ENCODE measurements around the gene BAG1.

BAG1 gene

GRCh38 chr9:33264473-33265177 lies at the start of gene BAG1, which contains the start of gene CHMP5:
BAG1 (minus strand) TSS chr9:33264708.
CHMP5 (plus strand) TSS chr9:33265049; CDS start chr9:33265079, 30 bp downstream.
- Histone ChIP-seq H3K9me3 (ENCODE audit: control insufficient read depth, insufficient read depth, low read length) (no peaks in the 10 kb centered on the region), H3K4me1 (ENCODE audit: insufficient read depth, low read length) (no peaks in the 10 kb centered on the region), H3K9ac (ENCODE audit: low read depth, low read length) (peak within 1 kb of the TSS; percentile 97), H3K36me3 (ENCODE audit: insufficient read depth, low read length) (peaks cover 9% of the 10 kb centered on the region)

DNA sequence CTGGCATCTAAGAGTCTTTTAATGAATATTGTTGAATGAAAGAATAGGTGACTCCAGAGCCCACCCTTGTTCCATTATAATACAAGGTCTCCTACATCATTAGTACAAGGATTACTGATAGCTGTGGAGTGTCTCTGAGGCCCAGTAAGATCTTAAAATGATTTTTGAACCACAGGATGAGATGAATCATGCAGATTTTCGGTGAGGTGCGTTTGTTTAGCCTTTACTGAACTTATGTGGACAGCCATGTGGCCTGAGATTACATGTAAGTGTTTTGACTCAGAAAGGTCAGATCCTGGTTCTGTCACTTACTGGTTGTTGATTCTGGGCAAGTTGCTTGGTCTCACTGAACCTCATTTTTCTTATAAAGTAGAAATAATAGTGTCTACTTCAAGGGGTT lies 47.4 kb upstream of the BAG1 start:
- Histone ChIP-seq H3K9ac (ENCODE audit: low read depth, low read length) (no peak overlapping the region), H3K36me3 (ENCODE audit: insufficient read depth, low read length) (peaks cover 22% of the 10 kb centered on the region), H3K9me3 (ENCODE audit: control insufficient read depth, insufficient read depth, low read length) (no peaks in the 10 kb centered on the region), H3K4me1 (ENCODE audit: insufficient read depth, low read length) (no peaks in the 10 kb centered on the region)

- no peak overlapping the region for H3K9ac ChIP-seq (ENCODE audit: low read depth, low read length)
- H3K4me1 ChIP-seq (ENCODE audit: insufficient read depth, low read length): no peaks in the 10 kb centered on the region
- H3K36me3 ChIP-seq (ENCODE audit: insufficient read depth, low read length): peaks cover 27% of the 10 kb centered on the region
- H3K9me3 ChIP-seq (ENCODE audit: control insufficient read depth, insufficient read depth, low read length): no peaks in the 10 kb centered on the region
These were observed 46.2 kb upstream of the BAG1 start for GRCh38 chr9:33310748-33311147.

DNA sequence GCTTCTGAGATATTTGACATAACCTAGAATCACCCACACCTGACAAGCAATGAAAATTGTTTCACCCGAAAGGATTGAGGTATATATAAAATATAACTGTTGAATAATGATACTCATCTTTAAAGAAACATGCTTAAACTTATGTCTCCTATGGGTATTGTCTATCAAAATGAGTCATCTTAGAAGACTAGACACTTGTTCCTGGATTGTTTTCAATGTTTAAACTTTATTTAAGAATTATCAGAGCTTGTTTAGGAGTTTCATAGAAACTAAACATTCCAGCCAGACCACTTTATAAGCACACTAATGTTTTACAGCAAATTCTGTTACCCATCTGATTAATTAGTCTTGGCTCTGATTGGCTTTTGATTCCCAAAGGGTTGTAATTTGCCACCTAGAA lies 45.4 kb upstream of the BAG1 start:
- Histone ChIP-seq H3K9me3 (ENCODE audit: control insufficient read depth, insufficient read depth, low read length) (no peaks in the 10 kb centered on the region), H3K4me1 (ENCODE audit: insufficient read depth, low read length) (no peaks in the 10 kb centered on the region), H3K36me3 (ENCODE audit: insufficient read depth, low read length) (peaks cover 32% of the 10 kb centered on the region), H3K9ac (ENCODE audit: low read depth, low read length) (no peak overlapping the region)

DNA sequence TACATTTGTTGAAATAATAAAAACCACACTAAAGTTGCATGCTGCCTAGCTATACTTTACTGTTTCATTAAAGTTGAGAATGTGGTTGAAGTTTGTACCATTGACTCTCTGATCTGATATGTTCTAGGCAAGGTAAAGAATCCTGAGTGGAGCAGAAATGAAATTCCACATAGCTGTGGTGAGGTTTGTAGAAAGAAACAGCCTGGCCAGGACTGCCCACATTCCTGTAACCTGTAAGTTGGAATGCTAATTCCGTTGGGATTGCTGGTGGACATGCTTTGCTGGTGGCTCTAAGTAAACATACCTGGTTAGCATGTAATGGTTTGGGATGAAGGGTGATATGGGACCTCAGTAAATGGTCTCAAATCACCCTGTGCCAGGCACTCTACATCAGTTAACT lies 42.6 kb upstream of the BAG1 start:
- H3K4me1 ChIP-seq (ENCODE audit: insufficient read depth, low read length): no peaks in the 10 kb centered on the region
- H3K36me3 ChIP-seq (ENCODE audit: insufficient read depth, low read length): peaks cover 40% of the 10 kb centered on the region
- H3K9me3 ChIP-seq (ENCODE audit: control insufficient read depth, insufficient read depth, low read length): no peaks in the 10 kb centered on the region
- H3K9ac ChIP-seq (ENCODE audit: low read depth, low read length): no peak overlapping the region

DNA sequence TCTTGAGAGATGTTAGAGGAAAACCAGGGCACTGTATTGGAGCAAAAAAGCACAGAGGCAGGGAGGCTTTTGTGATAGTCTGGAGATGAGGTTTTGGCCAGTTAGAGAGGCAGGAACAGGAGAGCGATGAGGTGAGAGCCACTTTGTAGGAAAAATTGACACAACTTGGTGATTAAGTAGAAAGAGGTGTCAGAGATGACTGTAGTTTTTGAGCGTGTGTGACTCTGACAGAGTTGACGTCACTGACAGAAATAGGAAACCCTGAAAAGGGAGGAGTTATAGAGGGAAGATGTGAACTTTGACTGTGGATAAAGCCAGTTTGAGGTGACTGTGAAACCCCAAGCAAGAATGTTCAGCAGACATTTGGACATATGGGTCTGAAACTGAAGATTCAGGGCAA lies 41.5 kb upstream of the BAG1 start:
- H3K4me1 ChIP-seq (ENCODE audit: insufficient read depth, low read length): no peaks in the 10 kb centered on the region
- H3K9me3 ChIP-seq (ENCODE audit: control insufficient read depth, insufficient read depth, low read length): no peaks in the 10 kb centered on the region
- H3K9ac ChIP-seq (ENCODE audit: low read depth, low read length): no peak overlapping the region
- H3K36me3 ChIP-seq (ENCODE audit: insufficient read depth, low read length): peaks cover 38% of the 10 kb centered on the region

DNA sequence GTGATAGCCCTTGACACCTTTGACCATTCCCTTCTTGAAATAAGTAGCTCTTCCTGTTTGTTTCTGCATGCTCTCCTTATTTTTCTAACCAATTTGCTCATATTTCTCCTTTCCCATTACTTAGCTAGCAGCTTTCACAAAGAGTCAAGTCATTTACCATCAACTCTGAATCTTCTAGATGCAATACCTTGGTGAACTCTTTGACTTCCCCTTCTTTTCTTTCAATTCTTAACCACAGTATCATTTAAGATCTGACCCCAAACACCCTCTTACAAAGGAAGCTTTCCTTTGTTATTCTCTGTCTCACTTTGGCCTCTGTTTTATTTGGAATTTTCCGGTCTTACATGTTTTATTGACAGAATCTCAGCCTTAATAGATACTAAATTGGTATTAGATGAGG lies 39.9 kb upstream of the BAG1 start:
- Histone ChIP-seq H3K9me3 (ENCODE audit: control insufficient read depth, insufficient read depth, low read length) (no peaks in the 10 kb centered on the region), H3K4me1 (ENCODE audit: insufficient read depth, low read length) (no peaks in the 10 kb centered on the region), H3K36me3 (ENCODE audit: insufficient read depth, low read length) (peaks cover 48% of the 10 kb centered on the region), H3K9ac (ENCODE audit: low read depth, low read length) (no peak overlapping the region)

DNA sequence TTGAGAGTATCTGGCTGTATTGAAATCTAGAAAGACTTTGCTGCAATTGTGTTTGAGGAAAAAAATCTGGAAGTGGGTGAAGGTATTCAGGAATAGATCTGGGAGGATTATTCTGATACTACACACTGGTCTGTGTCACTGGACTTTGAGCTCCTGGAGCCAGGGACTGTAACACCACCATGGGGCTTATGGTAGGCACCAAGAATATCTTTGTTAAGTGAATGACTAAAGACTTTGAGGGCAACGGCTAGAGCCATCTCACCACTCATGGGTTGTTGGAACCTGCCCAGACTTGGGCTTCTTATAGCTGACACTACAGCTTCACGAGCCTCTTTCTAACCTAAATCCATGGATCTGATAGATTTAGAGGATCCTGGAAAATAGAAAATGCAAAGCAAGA lies 36.0 kb upstream of the BAG1 start:
- Histone ChIP-seq H3K36me3 (ENCODE audit: insufficient read depth, low read length) (peaks cover 51% of the 10 kb centered on the region), H3K9ac (ENCODE audit: low read depth, low read length) (no peak overlapping the region), H3K4me1 (ENCODE audit: insufficient read depth, low read length) (no peaks in the 10 kb centered on the region)

GRCh38 chr9:33297432-33297831 lies 32.9 kb upstream of the BAG1 start:
- no peaks in the 10 kb centered on the region for H3K4me1 ChIP-seq (ENCODE audit: insufficient read depth, low read length)
- peaks cover 48% of the 10 kb centered on the region for H3K36me3 ChIP-seq (ENCODE audit: insufficient read depth, low read length)
- H3K9ac ChIP-seq (ENCODE audit: low read depth, low read length): no peak overlapping the region
- H3K9me3 ChIP-seq (ENCODE audit: control insufficient read depth, insufficient read depth, low read length): no peaks in the 10 kb centered on the region

More for the DNA sequence above, 36.0 kb upstream of the BAG1 start:
- no peaks in the 10 kb centered on the region for H3K9me3 ChIP-seq (ENCODE audit: control insufficient read depth, insufficient read depth, low read length)

- no peaks in the 10 kb centered on the region for H3K4me1 ChIP-seq (ENCODE audit: insufficient read depth, low read length)
- H3K9ac ChIP-seq (ENCODE audit: low read depth, low read length): no peak overlapping the region
- H3K9me3 ChIP-seq (ENCODE audit: control insufficient read depth, insufficient read depth, low read length): no peaks in the 10 kb centered on the region
- peaks cover 45% of the 10 kb centered on the region for H3K36me3 ChIP-seq (ENCODE audit: insufficient read depth, low read length)
These were observed 31.1 kb upstream of the BAG1 start for GRCh38 chr9:33295571-33295970.

DNA sequence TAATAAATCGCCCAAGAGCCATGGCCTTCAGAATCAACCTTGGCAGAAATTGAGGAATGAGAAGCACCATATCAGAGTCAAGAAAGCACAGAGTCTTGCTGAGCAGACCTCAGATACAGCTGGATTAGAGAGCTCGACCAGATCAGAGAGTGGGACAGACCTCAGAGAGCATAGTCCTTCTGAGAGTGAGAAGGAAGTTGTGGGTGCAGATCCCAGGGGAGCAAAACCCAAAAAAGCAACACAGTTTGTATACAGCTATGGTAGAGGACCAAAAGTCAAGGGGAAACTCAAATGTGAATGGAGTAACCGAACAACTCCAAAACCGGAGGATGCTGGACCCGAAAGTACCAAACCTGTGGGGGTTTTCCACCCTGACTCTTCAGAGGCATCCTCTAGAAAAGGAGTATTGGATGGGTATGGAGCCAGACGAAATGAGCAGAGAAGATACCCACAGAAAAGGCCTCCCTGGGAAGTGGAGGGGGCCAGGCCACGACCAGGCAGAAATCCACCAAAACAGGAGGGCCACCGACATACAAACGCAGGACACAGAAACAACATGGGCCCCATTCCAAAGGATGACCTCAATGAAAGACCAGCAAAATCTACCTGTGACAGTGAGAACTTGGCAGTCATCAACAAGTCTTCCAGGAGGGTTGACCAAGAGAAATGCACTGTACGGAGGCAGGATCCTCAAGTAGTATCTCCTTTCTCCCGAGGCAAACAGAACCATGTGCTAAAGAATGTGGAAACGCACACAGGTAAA lies 30.3 kb upstream of the BAG1 start:
- Histone ChIP-seq H3K9me3 (ENCODE audit: control insufficient read depth, insufficient read depth, low read length) (no peaks in the 10 kb centered on the region), H3K36me3 (ENCODE audit: insufficient read depth, low read length) (peaks cover 43% of the 10 kb centered on the region), H3K4me1 (ENCODE audit: insufficient read depth, low read length) (no peaks in the 10 kb centered on the region), H3K9ac (ENCODE audit: low read depth, low read length) (no peak overlapping the region)

GRCh38 chr9:33293782-33294181 lies 29.3 kb upstream of the BAG1 start:
- Histone ChIP-seq H3K4me1 (ENCODE audit: insufficient read depth, low read length) (no peaks in the 10 kb centered on the region), H3K9ac (ENCODE audit: low read depth, low read length) (no peak overlapping the region), H3K9me3 (ENCODE audit: control insufficient read depth, insufficient read depth, low read length) (no peaks in the 10 kb centered on the region), H3K36me3 (ENCODE audit: insufficient read depth, low read length) (peaks cover 39% of the 10 kb centered on the region)

DNA sequence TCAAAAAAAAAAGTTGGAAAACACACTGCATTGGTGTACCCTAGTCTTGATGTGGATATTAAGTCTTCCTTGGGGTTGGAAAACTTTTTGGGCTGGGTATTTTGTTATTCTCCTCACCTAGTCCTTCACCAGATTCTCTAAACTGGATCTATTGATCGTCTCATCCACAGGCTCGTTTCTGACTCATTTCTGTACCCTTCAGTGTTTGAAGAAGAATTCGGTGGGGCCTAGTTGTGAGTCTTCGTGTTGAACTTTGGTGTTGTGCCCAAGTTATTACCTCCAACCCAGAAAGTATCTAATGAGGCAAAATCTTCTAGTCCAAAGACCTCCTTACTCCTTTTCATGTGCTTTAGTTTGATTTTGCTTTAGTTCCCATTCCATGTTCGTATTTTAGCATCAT lies 27.4 kb upstream of the BAG1 start:
- Histone ChIP-seq H3K9ac (ENCODE audit: low read depth, low read length) (no peak overlapping the region), H3K36me3 (ENCODE audit: insufficient read depth, low read length) (peaks cover 29% of the 10 kb centered on the region), H3K4me1 (ENCODE audit: insufficient read depth, low read length) (no peaks in the 10 kb centered on the region), H3K9me3 (ENCODE audit: control insufficient read depth, insufficient read depth, low read length) (no peaks in the 10 kb centered on the region)

GRCh38 chr9:33291031-33291397 lies 26.5 kb upstream of the BAG1 start:
- Histone ChIP-seq H3K9me3 (ENCODE audit: control insufficient read depth, insufficient read depth, low read length) (no peaks in the 10 kb centered on the region), H3K36me3 (ENCODE audit: insufficient read depth, low read length) (peaks cover 21% of the 10 kb centered on the region), H3K4me1 (ENCODE audit: insufficient read depth, low read length) (no peaks in the 10 kb centered on the region), H3K9ac (ENCODE audit: low read depth, low read length) (peak overlapping the region; percentile 69)

All from ES-I3 (cell line).